Thoracic aorta (tissue), 2 donors: ENCODE measurements around the gene UBE3D. TPM values are rescaled to one million over a fixed set of nuclear protein-coding genes. Genes with fewer than 3 reads are reported as not detected.

Source experiments
- ATAC-seq: fragments of 150-250 bp; one replicate; pipeline ENCODE4 v1.8.0; 2017; ENCODE audit warnings: low read depth; ENCODE audit not compliant: insufficient number of reproducible peaks, low FRiP score
- DNase-seq: peaks from one replicate; pipeline ENCODE4 v3.0.0-alpha.2; 2020; ENCODE audit warnings: low spot score
- H3K27ac ChIP-seq, 2 donors: fragments of 200-600 bp; sonication (generic); 1 replicate in 1 of 2; 2 replicates in 1 of 2; pipeline ENCODE4 v1.5.1; 2016; ENCODE audit warnings: mild to moderate bottlenecking in 2 of 2, moderate library complexity in 2 of 2
- H3K27me3 ChIP-seq: fragments of 200-600 bp; sonication (generic); replicated peaks from 2 replicates; pipeline ENCODE4 v1.6.0; 2016; ENCODE audit warnings: mild to moderate bottlenecking; ENCODE audit not compliant: insufficient read depth
- H3K36me3 ChIP-seq: fragments of 200-600 bp; sonication (generic); one replicate; pipeline ENCODE4 v1.5.1; 2016
- H3K4me1 ChIP-seq, 2 donors: fragments of 200-600 bp; sonication (generic); 1 replicate in 1 of 2; 2 replicates in 1 of 2; pipeline versions ENCODE4 v1.5.1 to v1.6.0; 2016; ENCODE audit warnings: low read depth in 2 of 2, mild to moderate bottlenecking in 1 of 2; ENCODE audit not compliant: control insufficient read depth in 1 of 2
- H3K4me3 ChIP-seq: fragments of 200-600 bp; sonication (generic); 2 replicates; pipeline ENCODE4 v1.5.1; 2016; ENCODE audit warnings: mild to moderate bottlenecking
- H3K9me3 ChIP-seq: fragments of 200-600 bp; sonication (generic); 2 replicates; pipeline ENCODE4 v1.5.1; 2016
- CTCF ChIP-seq: fragments of 200-600 bp; sonication (generic); IDR thresholded peaks from one replicate; pipeline ENCODE4 v1.5.1; 2019; ENCODE audit warnings: antibody characterized with exemption
- total RNA-seq, 2 donors: library from RNA; depleted of rRNA; stranded (reverse); fragments of >200 nt; gene quantifications; one replicate each; pipeline versions ENCODE4 v1.1.0 to v1.2.3, GENCODE V29; 2016

The UBE3D gene
- total RNA-seq, 2 donors from 2014 or later, result 9.6 to 14.0 TPM

- H3K9me3 ChIP-seq, result no peaks in the 10 kb centered on the region
- H3K27me3 ChIP-seq, result no peaks in the 10 kb centered on the region
- ATAC-seq, result no peak
- H3K36me3 ChIP-seq, result no peaks in the 10 kb centered on the region
- H3K4me3 ChIP-seq, result no peak overlapping the region
- H3K27ac ChIP-seq, result no peak overlapping the region
- no peak for TF ChIP-seq CTCF
- no peaks in the 10 kb centered on the region for H3K4me1 ChIP-seq
- no peak for DNase-seq
Measured at GRCh38 chr6:82842721-82843120, 222.9 kb downstream of the UBE3D start.

Other genes with a start within 250 kb of the UBE3D start
- gene DOP1A, start 1.8 kb upstream of the UBE3D start, total RNA-seq, result 10 to 100 TPM; 37.9 to 39.4 TPM
- gene PGM3, start 127.4 kb upstream of the UBE3D start, total RNA-seq, result 10 to 100 TPM; 30.8 to 33.4 TPM
- gene RWDD2A, start 127.5 kb upstream of the UBE3D start, total RNA-seq, result 1 to 10 TPM; 4.3 to 7.0 TPM